Fibroblast of skin of left biceps (primary cell): ENCODE measurements around the gene OR4F17.
"Not testable (repeated sequence)": the region's sequence is repeated elsewhere in the genome, so short reads cannot be mapped to it uniquely, and the experiment has no call there.

ENCODE experiments used
- DNase-seq, 2 experiments: peaks; one replicate each; pipeline ENCODE4 v3.0.0-alpha.2; 2013; ENCODE audit warnings: low read depth in 2 of 2

OR4F17 gene, protein sequence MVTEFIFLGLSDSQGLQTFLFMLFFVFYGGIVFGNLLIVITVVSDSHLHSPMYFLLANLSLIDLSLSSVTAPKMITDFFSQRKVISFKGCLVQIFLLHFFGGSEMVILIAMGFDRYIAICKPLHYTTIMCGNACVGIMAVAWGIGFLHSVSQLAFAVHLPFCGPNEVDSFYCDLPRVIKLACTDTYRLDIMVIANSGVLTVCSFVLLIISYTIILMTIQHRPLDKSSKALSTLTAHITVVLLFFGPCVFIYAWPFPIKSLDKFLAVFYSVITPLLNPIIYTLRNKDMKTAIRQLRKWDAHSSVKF

DNA sequence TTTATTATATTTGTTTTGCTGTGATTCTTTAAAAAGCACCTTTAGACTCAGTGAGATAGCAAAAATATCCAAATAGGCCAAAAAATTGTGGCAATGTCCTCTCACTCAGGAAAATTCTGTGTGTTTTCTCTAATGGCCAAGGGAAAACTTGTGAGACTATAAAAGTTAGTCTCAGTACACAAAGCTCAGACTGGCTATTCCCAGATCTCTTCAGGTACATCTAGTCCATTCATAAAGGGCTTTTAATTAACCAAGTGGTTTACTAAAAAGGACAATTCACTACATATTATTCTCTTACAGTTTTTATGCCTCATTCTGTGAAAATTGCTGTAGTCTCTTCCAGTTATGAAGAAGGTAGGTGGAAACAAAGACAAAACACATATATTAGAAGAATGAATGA lies at the start of gene OR4F17:
TSS of gene OR4F17 (plus strand) at position 301 of the 400 bp plus-strand sequence. CDS start 3,575 bp downstream, outside the sequence.
- DNase-seq: not testable (repeated sequence)

DNA sequence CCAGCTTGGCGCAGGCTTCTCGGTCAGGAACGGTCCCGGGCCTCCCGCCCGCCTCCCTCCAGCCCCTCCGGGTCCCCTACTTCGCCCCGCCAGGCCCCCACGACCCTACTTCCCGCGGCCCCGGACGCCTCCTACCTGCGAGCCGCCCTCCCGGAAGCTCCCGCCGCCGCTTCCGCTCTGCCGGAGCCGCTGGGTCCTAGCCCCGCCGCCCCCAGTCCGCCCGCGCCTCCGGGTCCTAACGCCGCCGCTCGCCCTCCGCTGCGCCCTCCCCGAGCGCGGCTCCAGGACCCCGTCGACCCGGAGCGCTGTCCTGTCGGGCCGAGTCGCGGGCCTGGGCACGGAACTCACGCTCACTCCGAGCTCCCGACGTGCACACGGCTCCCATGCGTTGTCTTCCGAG lies 36.1 kb upstream of the OR4F17 start:
- not testable (repeated sequence) for DNase-seq

DNA sequence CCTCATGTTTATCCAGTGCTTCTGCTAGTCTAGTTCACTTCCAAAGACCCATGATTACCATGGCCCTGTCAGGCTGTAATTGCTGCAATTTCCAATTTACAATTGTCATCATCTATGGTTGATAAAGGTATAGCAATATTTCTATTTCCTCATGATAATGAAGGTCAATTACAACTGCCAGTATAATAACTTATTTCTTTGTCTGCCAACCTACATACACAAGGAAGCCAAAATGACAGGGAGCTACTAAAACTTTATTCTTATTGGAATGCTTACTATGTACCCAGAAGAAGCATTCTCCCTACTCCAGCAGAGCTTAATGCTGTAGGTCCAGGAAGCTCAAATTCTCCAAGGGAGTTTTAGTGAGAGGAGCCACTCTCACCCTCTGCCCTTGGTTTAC lies 24.0 kb upstream of the OR4F17 start:
- DNase-seq: not testable (repeated sequence)

DNA sequence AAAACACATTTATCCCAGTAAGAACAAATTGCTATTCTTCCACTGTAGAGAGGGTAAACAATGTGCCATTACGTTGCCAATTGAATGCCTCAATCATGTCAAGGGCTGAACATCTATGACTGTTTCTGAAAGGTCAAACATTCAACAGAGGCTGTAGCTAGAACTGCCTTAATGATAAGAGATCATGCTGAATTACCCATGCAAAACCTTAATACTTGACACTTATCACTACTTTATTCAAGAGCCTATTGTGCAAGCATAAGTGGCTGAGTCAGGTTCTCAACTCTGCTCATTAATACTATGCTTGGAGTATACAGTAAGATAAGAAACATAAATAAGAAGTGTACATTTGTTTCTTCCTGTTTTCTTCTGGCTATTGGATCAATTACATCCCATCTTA lies 23.3 kb upstream of the OR4F17 start:
- not testable (repeated sequence) for DNase-seq

DNA sequence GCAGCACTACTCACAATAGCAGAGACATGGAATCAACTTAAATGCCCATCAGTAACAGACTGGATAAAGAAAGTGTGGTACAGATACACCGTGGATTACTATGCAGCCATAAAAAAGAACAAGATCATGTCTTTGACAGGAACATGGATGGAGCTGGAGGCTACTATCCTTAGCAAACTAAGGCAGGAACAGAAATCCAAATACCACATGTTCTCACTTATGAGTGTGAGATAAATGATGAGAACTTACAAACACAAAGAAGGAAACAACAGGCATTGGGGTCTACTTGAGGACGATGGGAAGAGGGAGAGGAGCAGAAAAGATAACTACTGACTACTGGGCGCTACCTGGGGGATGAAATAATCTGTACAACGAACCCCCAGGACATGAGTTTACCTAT lies 16.2 kb upstream of the OR4F17 start:
- not testable (repeated sequence) for DNase-seq

DNA sequence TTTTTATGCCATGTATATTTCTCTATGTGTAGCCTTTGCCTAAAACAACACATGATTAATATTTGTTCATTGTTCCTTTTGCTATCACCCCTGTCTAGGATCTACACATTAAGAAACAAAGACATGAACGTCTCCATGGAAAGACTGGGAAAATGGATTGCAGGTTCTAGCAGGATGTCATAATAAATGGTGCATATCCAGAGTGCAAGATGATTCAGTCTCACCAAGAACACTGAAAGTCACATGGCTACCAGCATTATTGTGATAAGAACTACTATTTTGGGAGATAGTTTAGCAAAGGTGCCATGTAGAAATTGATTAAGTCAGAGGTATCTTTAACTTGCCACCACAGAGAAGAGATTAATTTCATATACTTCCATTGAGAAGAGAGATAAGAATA lies 12.1 kb upstream of the OR4F17 start:
- DNase-seq: not testable (repeated sequence)

DNA sequence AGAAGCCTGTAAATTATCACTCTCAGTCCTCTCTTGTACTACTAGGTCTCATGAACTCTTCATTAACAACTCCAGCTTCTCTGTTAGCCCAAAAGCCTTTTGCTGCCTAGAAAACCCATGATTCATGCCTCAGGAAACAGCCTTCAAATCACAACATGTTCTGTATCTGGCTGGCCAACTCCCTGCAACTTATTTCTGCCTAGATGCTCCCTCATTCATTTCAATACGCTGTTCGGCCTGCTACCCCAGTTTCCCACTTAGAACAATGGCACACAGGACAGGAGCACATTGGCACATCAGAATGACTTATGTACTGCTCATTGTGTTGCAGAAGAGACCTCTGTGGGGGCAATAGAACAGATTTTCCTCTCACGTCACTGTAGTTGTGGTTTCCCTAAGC lies 9.3 kb upstream of the OR4F17 start:
- not testable (repeated sequence) for DNase-seq

DNA sequence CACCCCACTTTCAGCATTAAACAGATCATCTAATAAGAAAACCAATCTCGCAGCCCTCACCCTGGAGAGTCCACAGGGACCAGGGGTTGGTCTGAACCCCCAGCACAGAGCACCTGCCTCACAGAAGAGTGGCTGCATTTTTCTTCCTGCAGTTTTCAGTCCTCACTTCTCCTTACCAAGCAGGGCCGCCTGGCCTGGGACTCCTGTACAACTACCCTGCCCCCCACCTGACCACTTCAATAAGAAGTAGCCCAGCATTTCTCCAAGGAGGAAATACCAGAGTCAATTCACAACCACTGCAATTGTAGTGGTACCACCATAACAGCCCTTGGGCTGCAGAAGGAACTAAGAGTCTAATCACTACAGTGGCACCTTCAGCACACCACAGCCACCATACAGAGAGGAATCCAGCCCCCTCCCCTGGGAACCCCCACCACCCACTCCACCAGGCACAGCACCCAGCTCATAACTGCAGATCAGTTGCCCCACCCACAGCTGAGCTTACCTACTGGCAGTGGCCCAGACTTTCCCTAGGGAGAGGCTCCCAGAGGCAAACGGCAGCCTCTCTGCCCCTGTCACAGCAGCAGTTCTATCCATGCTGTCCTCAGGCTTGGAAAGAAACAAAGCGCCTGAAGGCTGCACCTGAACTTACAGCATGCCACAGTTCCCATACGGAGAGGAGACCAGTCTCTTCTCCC lies 13.7 kb downstream of the OR4F17 start:
- not testable (repeated sequence) for DNase-seq
